ENCODE measurements around the gene ZNF385B.
"Not testable (repeated sequence)": the region's sequence is repeated elsewhere in the genome, so short reads cannot be mapped to it uniquely, and the experiment has no call there.

ZNF385B gene

DNA sequence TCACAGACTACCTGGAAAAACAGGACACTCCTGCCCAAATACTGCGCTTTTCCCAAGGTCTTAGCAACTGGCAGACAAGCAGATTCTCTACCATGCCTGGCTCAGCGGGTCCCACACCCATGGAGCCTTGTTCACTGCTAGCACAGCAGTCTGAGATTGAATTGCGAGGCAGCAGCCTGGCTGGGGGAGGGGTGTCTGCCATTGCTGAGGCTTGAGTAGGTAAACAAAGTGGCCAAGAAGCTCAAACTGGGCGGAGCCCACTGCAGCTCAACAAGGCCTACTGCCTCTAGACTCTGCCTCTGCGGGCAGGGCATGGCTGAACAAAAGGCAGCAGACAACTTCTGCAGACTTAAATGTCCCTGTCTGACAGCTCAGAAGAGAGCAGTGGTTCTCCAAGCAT lies 231.6 kb downstream of the ZNF385B start:
- not testable (repeated sequence) for DNase-seq (ENCODE audit: low spot score)

DNA sequence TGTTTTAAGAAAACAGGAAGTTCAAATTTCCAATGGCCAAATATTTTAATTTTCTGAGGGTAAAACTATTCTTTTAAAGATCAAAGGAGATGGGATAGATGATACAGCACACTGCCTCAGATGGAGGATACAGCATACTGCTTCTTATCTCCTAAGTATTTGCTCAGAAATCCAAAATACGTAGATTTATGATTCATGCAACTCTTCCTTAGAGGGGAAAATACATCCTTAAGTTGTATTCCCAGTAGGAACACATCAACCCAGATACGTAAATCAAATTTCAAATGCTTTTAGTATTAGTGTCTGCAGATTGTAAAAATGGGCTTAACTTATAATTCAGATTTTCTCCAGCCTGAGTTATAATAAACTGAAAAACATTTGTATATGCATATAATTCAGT lies 235.2 kb downstream of the ZNF385B start:
- DNase-seq (ENCODE audit: low spot score), result no peak

DNA sequence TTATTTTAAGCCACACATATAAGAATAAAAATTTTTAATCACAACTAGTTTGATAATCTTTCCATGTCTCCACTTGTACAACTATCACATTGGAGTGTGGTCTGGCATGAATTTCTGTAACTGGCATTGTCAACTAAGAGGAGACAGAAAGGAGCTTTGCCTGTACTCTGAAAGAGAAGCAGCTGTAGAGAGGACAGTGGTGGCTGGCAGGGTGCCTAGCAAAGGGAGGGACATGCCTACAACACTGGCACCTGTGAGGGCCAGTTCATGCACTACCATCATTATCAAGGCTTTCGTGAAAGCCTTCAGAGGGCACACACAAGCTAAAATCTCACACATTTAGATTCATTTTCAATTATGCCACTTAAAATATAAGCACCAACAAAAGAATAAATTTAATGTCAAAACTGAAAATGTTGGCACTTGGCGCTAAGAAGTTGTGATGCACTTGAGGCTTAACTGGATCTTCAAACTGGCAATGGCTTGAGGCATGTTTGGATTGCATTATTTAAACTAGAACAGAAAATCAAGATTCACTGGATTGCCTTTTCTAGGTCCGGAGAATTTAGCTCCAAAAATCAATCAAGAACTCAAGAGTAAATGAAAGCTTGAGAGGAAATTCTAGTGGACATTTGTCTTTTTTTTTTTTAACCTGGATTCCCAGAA lies 238.6 kb downstream of the ZNF385B start:
- no peak for DNase-seq (ENCODE audit: low spot score)

DNA sequence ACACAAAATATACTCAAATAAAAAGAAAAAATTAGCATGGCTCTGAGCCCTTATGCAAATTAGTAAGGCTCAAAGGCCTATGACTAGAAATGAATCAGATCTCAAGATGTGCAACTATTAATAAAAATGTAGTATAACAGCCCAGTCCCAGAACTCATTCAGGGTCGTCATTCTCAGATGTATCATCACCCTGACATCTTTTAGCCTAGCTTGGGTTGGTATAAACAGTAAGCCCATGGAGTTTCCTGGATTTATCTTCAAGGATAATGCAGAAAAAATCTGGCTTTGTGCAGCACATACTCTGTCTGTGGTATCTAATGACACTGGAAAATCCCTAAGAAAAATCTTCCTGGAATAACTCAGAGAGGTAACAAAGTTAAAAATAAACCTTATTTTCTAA lies 239.3 kb downstream of the ZNF385B start:
- no peak for DNase-seq (ENCODE audit: low spot score)

DNA sequence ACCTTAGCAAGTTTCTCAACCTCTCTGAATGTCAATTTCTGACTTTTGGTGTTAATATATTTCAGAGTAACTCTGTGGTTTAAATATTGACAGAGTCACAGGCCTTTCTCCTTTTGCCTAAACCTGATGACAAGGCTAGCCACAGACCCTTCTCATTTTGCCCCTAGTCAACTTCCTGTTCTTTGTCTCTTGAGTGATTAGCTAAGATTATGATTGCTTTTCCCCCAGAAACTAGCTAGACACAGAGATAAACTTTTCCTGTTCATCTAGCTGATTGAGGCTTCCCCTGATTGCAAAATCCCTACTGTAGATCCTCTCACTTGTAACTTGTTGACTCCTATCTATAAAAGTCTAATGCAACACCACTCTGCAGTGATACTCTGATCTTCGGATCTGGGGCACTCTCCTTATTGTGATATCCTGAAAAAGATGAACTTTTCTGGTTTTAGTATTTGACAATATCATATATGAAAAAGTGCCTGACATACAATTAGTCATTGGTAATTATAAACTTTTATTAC lies 241.4 kb downstream of the ZNF385B start:
- DNase-seq (ENCODE audit: low spot score), result no peak

DNA sequence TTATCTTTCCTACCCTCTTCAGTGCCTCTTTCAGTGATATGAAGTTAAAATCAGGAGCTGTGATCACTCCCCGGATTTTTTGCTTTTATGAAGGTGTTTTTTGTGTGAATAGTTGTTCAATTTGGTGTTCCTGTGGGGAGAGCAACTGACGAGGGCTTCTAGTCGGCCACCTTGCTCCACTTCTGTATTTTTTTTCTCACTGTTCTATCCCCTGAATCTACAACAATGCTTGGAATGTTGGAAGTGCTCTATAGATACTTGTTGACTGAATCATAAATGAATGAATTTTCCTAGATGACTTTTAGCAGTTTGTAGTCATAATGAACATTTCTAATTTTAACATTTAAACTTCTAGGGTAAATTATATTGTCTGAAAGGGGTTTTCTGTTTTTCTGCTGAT lies 247.3 kb downstream of the ZNF385B start:
- no peak for DNase-seq (ENCODE audit: low spot score)

DNA sequence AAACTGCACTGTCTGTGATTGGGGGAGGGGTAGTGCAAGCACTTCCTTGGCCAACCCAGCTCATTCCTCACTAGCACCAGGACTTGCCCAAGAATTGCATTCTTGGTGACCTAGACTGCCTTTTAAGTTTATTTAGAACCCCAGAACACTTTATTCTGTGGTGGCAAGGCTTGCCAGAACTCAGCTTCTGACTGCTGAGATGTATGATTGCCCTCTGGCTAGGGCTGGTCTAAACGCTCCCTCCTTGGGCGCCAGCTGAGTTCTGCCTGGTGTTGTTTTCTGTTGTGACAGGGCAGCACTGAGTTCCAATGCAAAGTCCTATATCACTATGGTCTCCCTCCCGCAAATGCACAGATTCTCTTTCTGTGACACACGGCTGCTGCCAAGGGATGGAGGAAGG lies 247.7 kb downstream of the ZNF385B start:
- no peak for DNase-seq (ENCODE audit: low spot score)

DNA sequence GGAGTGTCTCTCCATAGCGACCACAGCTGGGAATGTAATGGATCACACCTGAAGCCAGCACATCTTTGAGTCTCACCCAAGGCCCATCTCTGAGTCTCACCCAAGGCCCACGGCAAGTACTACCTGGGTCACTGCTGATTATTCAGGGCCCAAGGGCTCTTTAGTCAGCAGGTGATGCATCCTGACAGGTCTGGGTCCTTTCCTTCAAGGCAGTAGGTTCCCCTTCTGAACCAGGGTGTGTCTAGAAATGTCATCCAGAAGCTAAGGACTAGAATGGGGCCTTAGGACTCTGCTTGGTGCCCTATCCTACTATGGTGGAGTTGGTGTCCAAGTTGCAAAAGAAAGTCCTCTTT lies 248.1 kb downstream of the ZNF385B start:
- DNase-seq (ENCODE audit: low spot score), result no peak

DNA sequence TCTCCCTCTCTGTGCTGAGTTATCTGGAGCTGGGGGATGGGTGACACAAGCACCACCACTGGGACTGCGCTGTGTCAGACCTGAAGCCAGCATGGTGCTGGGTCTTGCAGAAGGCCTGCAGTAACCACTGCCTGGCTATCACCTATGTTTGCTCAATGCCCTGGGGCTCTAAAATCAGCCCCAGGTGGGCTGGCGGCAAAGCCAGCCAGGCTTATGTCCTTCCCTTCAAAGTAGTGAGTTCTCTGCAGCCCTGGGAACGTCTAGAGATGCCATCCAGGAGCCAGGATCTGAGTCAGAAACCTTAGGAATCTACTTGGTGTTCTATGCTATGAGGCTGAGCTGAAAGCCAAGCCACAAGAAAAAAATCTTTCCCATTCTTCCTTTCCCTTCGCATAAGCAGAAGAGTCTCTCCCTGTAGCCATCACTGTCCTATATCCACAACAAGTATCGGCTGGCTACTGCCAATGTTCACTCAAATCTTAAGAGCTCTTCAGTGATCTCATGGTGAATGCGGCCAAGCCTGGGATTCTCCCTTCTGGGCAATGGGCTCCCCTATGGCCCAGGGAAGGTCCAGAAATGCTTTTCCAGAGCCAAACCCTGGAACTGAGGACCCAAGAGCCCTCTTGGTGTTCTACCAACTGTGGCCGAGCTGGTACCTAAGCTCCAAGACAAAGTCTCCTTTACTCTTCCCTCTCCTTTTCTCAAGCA lies 248.7 kb downstream of the ZNF385B start:
- no peak for DNase-seq (ENCODE audit: low spot score)

DNA sequence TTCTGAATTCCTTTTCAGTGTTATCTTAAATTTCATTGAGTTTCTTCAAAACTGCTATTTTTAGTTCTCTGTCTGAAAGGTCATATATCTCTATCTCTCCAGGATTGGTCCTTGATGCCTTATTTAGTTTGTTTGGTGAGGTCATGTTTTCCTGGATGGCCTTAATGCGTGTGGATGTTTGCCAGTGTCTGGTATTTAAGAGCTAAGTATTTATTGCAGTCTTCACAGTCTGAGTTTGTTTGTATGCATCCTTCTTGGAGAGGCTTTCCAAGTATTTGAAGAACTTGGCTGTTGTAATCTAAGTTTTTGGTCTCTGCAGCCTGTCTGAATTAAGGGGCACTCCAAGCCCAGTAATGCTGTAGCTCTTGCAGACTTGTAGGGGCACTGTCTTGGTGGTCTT lies 249.3 kb downstream of the ZNF385B start:
- no peak for DNase-seq (ENCODE audit: low spot score)

DNA sequence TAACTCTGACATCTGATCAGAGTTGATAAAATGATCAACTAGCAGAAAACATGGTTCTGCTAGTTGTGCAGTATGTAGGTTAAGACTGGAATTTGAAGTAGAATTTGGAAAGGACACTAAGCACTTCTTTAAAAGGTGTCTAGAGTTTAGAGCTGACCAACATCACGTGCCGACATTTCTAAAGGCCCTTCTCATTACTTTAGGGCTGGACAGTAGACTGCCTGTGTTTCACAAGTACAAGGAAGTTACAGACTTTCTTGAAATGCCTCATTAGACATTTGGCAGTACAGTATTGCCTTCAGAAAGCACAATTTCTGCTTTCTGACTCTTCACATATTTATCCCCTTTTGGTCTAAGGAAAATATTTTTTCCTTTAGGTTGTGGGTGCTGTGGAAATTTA lies 255.3 kb downstream of the ZNF385B start:
- no peak for DNase-seq (ENCODE audit: low spot score)

DNA sequence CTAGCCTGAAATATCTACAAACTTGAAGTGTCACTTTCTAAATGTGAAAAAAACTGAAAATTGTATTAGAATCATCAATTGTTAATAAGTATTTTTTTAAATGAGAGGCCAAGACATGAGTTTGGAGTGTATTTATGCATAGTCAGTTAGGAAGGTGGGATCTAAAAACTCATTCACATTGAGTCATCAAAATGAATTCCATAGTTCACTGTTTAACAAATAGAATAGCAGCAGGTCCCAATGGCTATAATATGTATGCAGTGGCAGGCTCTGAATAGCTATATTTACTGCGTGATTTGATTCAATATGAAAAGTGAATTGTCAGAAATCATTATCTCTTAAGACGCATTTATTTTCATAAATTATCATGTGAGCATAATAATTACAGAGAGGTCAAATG lies 256.1 kb downstream of the ZNF385B start:
- no peak for DNase-seq (ENCODE audit: low spot score)

DNA sequence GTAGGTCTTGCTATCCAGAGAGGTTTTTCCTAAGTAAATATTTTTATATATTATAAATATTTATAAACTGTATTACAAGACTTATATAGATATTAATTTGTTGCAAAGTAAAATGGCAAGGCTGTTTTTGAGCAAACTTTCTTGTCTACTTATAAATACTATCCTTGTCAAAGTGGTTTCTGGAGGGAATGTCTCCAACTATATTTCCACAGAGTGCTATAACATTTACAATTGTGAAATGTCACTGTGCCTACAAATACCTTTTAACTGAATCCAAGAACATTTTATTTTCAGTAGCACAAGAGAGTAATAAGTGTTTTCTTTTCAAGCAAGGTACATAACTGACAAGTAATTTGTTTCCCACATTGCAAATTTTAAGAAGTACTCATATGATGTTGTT lies 256.8 kb downstream of the ZNF385B start:
- no peak for DNase-seq (ENCODE audit: low spot score)

DNA sequence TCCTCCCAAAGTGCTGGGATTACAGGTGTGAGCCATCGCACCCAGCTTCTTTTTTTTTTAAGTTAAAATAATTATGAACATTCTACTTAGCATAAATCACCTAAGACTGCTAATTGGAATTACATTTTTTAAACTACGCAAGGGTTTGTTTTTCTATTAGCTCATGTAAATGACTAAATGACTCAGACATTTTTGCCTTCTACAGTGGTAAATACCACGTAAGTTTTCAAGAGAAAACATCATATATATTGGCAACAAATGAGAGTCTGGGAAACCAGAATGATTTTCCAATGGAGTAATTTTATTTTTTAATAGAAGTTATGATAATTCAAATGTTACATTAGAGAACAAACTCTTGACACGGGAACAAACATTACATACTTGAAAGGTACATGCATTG lies 259.0 kb downstream of the ZNF385B start:
- no peak for DNase-seq (ENCODE audit: low spot score)

DNA sequence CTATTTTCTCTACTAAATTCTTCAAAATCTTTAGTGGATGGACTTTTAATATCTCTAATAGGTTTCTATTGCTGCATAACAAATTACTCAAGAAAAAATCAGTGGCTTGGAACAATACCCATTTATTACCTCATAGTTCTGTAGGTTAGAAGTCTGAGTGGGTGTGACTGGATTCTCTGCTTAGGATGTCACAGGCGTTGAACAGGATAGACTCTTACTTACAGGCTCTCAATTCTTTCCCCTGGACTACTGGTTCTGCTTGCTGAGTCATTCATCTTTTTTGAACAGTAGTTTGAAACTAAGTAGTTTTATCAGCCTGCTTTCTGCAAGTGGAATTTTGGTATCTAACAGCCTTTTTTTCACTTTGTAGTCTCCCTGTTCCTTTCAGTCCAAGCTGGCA lies 265.4 kb downstream of the ZNF385B start:
- DNase-seq (ENCODE audit: low spot score), result no peak

DNA sequence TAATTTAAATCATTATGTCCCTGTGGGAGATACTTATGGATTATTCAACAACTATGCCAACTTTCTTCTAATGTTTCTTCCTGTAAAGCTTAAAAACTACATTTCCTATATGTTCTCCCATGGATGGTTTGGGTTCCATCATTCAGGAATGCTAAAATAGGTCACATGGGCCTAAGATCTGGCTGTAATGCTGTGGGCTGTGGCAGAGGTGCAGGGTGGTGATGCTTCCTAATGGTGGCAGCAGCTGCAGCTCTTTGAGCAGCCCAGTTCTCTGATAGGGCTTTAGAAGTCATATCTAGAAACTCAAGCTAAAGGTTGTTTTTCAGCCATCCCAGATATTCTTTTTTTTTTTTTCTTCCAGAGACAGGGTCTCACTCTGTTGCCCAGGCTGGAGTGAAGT lies 266.1 kb downstream of the ZNF385B start:
- no peak for DNase-seq (ENCODE audit: low spot score)

DNA sequence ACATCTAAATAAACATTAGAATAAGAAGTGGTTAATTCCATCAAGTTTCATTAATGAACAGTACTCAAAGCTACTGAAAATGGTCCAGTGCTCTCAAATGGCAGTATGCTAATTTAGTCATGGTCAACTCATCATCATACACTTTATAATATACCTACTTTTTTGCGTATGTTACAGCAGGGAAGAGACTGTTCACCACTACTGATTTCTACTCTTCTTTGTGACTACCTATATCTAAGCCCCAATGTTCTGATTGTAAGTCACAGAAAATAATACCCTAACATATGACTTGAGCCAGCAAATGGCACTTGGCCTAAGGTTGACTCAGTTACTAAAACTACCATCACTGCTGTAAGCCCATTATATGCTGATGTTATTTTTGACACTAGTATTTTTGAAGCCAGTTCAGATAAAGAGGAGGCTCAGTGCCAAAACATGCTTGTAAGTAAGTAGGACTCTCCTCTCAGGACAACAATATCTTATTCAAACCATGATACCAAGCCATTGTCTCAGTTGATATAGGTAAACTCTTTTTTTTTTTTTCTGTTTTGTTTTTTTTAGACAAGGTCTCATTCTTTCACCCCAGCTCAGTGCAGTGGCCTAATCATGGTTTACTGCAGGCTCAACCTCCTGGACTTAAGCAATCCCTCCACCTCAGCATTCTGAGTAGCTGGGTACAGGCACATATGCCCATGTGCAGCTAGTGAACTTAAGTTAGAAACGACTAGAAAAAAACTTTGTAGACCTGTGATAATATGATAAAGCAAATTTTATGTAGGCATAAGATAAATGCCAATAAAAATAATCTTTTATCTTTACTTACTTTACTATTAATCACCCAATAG lies 266.9 kb downstream of the ZNF385B start:
- no peak for DNase-seq (ENCODE audit: low spot score)

DNA sequence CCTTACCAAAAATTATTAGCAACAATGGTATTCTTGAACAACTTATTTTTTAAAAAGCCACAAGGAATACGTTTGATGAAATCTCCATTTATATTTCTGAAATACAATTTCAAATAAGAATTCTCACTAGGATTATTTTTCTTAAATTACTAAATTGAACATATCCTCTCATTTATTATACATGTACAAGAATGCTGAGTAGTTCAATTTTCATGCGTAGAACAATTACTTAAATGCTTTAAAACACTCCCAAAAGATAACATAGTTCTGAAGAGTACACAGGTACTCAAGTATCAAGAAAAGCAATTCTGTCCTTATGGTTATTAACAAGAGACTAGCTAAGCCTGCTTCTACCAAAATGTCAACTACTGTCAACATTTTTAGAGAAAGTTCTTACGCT lies 268.1 kb downstream of the ZNF385B start:
- no peak for DNase-seq (ENCODE audit: low spot score)

DNA sequence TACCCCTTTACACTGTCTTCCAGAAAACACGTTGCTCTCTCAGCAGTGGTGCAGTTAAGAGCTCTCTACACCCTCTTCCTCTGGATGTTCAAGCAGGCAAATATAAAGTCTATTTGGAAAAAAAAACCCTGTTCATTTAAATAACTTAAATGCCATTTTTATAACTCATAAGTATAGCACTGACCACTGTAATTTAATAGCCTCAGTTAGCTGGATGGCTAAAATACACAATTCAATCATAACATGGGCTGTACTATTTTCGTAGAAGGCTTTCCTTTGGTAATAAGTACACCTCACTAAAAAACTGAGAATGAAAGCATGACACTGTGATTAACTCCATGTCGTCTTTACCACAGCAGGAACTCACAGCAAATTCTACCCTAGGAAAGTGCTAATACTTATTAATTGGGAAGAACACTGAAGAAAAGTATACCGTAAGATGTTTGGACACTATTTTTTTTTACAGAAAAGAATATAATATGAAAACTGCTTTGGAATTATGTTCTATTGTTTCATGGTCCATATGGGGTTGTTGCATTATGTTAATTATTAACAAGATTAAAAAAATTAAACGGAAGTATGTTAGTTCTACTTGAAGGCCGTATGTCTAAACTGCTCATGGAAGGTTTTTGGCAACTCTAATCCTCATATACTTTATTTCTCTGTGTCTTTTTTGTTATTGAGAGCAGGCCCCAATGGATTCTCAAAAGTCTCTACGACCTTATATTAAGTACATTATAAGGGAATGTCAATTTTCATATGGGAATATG lies 269.1 kb downstream of the ZNF385B start:
- DNase-seq (ENCODE audit: low spot score), result no peak

DNA sequence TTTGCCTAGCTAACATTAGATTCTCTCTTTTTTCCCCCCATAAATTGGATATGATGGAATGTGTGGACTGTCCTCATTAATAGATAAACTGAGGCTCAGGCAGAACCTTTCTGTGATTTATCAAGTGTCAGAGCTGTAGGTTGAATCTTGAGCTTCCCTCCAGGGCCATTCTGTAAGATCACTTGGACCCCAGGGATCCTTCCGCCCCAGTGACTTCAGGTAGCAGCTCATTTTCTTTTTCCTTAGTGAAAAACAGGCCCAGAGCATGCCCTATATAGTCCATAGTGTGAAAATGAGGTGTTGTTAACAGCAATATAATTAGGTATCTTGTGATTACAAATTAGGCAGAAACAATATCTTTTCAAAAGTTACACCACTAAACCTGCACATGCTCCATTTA lies 269.7 kb downstream of the ZNF385B start:
- no peak for DNase-seq (ENCODE audit: low spot score)

DNA sequence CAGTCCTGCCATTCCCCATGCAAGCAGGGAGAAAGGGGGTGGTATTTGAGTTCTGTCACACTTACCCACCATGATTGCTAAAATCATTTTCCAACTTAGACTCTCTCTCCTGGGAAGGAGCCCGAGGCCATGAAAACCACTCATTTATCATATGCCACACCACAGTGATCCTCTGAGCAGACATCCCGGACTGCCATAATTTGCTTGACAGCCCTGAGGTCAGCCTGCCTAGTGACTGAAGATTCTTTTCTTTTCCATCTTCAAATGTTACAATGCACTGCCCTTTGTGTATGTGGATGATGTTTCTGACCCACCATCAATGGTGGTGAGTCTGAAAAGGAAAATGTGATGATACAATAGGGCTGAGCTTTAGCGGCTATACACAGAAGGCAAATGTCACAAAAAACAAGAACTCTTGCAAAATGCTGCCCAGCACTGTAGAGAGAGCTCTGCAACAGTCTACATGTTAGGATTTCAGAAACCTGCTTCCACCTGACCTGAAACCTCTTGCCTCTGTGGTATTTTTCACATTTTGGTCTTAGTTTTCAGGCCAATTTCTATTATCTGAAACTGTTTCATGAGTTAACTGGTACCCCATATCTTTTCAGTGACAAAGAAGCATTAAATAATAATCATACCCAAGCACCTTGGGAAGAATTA lies 272.8 kb downstream of the ZNF385B start:
- no peak for DNase-seq (ENCODE audit: low spot score)

DNA sequence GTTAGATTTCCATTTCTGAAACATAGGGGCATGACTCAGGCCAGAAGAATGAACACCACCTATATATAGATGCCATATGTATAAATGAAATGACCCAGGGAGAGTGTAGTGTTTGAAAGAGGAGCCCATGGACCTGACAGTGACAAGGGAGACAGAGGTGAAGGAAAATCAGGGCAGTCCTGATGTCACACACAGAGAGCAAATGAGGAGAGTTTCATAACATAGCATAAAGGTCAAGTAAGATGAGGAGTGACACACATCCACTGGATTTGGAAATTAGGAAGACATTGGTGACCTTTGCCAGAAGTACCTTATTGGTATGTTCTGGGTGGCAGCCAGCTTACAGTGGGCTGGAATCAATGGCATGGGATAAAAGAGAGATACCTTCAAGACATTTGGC lies 276.7 kb downstream of the ZNF385B start:
- no peak for DNase-seq (ENCODE audit: low spot score)

Measured in CD4-positive, alpha-beta T cell treated with Interleukin-2 at 100 ng/mL for 4 hours (primary cell).